GM12801 (cell line): ENCODE results near the gene ITGB5.

Source experiments
- TF ChIP-seq, protein P1 (sequence below): IDR thresholded peaks from one replicate; pipeline ENCODE4 v1.5.1; 2011; ENCODE audit warnings: control low read depth; ENCODE audit not compliant: insufficient read length; ENCODE audit errors: extremely low read depth

The ITGB5 gene

GRCh38 chr3:124824286-124824915, 62.8 kb downstream of the ITGB5 start:
- TF ChIP-seq, protein P1, sequence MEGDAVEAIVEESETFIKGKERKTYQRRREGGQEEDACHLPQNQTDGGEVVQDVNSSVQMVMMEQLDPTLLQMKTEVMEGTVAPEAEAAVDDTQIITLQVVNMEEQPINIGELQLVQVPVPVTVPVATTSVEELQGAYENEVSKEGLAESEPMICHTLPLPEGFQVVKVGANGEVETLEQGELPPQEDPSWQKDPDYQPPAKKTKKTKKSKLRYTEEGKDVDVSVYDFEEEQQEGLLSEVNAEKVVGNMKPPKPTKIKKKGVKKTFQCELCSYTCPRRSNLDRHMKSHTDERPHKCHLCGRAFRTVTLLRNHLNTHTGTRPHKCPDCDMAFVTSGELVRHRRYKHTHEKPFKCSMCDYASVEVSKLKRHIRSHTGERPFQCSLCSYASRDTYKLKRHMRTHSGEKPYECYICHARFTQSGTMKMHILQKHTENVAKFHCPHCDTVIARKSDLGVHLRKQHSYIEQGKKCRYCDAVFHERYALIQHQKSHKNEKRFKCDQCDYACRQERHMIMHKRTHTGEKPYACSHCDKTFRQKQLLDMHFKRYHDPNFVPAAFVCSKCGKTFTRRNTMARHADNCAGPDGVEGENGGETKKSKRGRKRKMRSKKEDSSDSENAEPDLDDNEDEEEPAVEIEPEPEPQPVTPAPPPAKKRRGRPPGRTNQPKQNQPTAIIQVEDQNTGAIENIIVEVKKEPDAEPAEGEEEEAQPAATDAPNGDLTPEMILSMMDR: no peak

- TF ChIP-seq, protein P1: no peak
Measured at GRCh38 chr3:124823648-124824047, 63.5 kb downstream of the ITGB5 start.

DNA sequence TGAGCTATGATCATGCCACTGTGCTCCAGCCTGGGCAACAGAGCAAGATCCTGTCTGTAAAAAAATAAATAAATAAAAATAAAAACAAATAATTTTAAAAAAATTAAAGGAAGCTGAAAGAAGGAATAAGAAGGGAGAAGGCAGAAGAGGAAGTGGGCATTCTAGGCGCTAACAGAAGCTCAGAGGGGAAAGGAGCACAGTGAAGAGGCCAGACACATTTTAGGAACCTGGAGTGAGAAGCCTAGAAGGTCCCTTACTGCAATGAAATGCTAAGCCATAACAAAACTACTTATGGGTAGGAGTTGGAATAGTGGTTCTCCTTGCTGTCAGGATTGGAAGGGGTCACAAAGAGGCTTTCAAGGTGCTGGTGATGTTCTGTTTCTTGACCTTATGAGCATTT, 64.0 kb downstream of the ITGB5 start:
- TF ChIP-seq, protein P1: no peak

DNA sequence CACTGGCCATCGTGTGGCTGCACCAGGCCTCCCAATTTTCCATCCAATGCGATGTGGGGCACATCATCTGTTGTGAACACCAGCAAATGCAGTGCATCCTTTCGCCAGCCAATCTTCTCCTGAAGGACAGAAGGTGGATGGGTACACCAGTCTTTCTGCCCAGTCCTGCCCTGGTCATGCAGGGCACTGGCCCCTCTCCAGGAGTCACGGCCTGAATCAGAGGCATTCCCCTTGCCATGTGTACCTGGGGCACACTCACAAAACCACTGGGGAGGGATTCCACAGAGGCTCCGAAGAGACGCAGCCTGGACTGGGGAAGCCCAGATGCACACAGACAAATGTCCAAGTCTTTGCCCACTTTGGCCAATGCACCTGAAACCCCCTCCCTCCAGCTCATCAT, 65.8 kb downstream of the ITGB5 start:
- TF ChIP-seq, protein P1: no peak

DNA sequence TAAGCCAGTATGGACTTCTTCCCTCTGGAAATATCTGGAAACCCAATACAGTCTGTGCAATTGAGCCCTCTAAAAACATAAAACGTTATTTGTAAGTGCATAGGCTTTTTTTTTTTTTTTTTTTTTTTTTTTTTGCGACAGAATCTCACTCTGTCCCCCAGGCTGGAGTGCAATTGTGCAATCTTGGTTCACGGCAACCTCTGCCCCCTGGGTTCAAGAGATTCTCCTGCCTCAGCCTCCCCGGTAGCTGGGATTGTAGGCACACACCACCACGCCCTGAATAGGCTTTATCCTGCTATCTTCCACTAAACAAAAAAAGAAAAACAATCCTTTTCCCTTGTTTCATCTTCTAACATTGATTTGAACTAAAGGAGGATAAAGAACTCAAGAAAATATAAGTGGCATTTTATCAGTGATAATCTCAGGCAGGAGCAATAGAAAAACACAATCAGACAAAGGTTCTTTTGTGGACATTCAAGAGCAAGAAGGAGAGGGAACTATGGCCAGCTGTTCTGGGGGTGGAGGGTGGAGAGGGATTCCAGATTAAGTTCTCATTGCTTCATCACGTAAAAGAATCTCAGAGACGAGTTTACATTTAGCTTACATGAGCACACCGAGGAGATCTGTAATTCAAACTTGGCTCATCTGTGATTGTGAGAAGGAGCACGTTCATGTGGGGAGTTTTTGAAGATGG, 68.6 kb downstream of the ITGB5 start:
- TF ChIP-seq, protein P1: no peak

DNA sequence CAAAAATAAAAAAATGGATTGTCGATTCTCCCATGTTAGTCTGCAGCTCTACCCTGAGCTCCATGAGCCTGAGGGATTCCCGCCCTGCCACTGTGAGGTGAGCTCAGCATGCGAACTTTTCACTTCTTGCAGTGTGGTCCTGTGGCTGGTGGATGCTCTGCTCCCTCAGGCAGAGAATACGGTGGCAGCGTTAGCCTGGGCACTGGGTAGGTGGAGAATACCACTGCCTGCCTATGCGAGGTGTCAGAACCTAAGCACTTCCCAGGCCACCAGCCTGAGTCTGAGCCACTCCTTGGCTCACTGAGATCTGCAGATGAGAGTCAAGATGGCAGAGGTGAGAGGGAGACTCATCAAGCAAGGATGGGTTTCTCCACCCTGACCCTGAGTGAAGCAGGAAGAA, 70.1 kb downstream of the ITGB5 start:
- TF ChIP-seq, protein P1: no peak

DNA sequence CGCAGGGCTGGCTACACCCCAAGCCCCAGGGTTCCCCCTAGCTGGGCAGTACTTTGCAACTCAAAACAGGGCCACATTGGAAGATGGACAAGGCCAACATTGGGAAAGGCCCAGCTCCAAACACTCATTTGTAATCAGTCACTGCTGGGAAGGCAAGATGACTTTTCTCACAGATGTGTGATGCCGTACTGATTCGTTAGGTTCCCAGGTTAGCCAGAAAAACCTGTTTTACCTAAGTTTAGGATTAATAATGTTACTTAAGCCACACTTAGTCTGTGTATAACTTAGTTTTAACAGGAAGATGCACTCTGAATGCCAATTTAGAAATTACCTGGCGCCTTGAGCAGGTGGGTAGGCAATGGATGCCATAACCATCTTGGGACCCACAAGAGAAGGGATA, 71.0 kb downstream of the ITGB5 start:
- TF ChIP-seq, protein P1: no peak
